Mesenchymal stem cell (in vitro differentiated cells and primary cell): ENCODE results near the gene RSRP1.

Experiments used
- DNase-seq: peaks from one replicate; pipeline ENCODE4 v3.0.0-alpha.2; 2013
- H2AFZ ChIP-seq: one replicate; pipeline ENCODE4 v1.6.1; 2013; ENCODE audit warnings: low read depth, mild to moderate bottlenecking, control low read depth, inconsistent platforms, low read length, moderate library complexity
- H2AK5ac ChIP-seq: 2 replicates; pipeline ENCODE4 v1.6.1; 2013; ENCODE audit warnings: low read length, moderate library complexity, mild to moderate bottlenecking, inconsistent platforms; ENCODE audit not compliant: severe bottlenecking
- H2BK120ac ChIP-seq: one replicate; pipeline ENCODE4 v1.6.1; 2013; ENCODE audit warnings: low read depth, mild to moderate bottlenecking, inconsistent platforms, low read length, moderate library complexity
- H2BK12ac ChIP-seq, 2 experiments: one replicate each; pipeline ENCODE4 v1.6.1; 2013; ENCODE audit warnings: inconsistent platforms in 2 of 2, low read length in 2 of 2, mild to moderate bottlenecking in 2 of 2, moderate library complexity in 2 of 2, control low read depth in 1 of 2
- H2BK15ac ChIP-seq: one replicate; pipeline ENCODE4 v1.6.1; 2013; ENCODE audit warnings: mild to moderate bottlenecking, low read depth, inconsistent platforms; ENCODE audit not compliant: poor library complexity, severe bottlenecking
- H2BK5ac ChIP-seq: 2 replicates; pipeline ENCODE4 v1.6.1; 2013; ENCODE audit warnings: low read depth, mild to moderate bottlenecking, low read length, control low read depth, inconsistent platforms; ENCODE audit not compliant: poor library complexity, severe bottlenecking
- H3K14ac ChIP-seq, 2 experiments: one replicate each; pipeline ENCODE4 v1.6.1; 2013; ENCODE audit warnings: inconsistent platforms in 2 of 2, low read length in 2 of 2, control low read depth in 1 of 2, mild to moderate bottlenecking in 1 of 2, moderate library complexity in 1 of 2
- H3K18ac ChIP-seq, 2 experiments: one replicate each; pipeline ENCODE4 v1.6.1; 2013; ENCODE audit warnings: inconsistent platforms in 2 of 2, low read length in 2 of 2, control low read depth in 1 of 2, low read depth in 1 of 2, mild to moderate bottlenecking in 1 of 2
- H3K23ac ChIP-seq, 2 experiments: one replicate each; pipeline ENCODE4 v1.6.1; 2013; ENCODE audit warnings: inconsistent platforms in 2 of 2, low read length in 2 of 2, mild to moderate bottlenecking in 2 of 2, moderate library complexity in 2 of 2, control low read depth in 1 of 2
- H3K27ac ChIP-seq: 2 replicates; pipeline ENCODE4 v1.5.1; 2013; ENCODE audit warnings: mild to moderate bottlenecking, moderate library complexity, low read length, control low read depth, inconsistent platforms; ENCODE audit not compliant: poor library complexity, severe bottlenecking
- H3K27me3 ChIP-seq, 2 experiments: 2 replicates each; pipeline versions ENCODE4 v1.6.1 to v1.7.0; 2013; ENCODE audit warnings: low read length in 2 of 2, mild to moderate bottlenecking in 2 of 2, moderate library complexity in 2 of 2, control low read depth in 1 of 2, inconsistent platforms in 1 of 2; ENCODE audit not compliant: control insufficient read depth in 1 of 2, insufficient read depth in 1 of 2
- H3K36me3 ChIP-seq, 2 experiments: 2 replicates each; pipeline versions ENCODE4 v1.6.1 to v1.7.0; 2013; ENCODE audit warnings: low read length in 2 of 2, control low read depth in 1 of 2, inconsistent platforms in 1 of 2, low read depth in 1 of 2, mild to moderate bottlenecking in 1 of 2; ENCODE audit not compliant: insufficient read depth in 2 of 2, control insufficient read depth in 1 of 2
- H3K4ac ChIP-seq, 2 experiments: one replicate each; pipeline ENCODE4 v1.6.1; 2013; ENCODE audit warnings: inconsistent platforms in 2 of 2, low read length in 2 of 2, mild to moderate bottlenecking in 2 of 2, moderate library complexity in 2 of 2, control low read depth in 1 of 2, low read depth in 1 of 2
- H3K4me1 ChIP-seq: 2 replicates; pipeline ENCODE4 v1.6.1; 2013; ENCODE audit warnings: low read depth, low read length, control low read depth; ENCODE audit not compliant: control insufficient read depth, insufficient read depth
- H3K4me2 ChIP-seq: 2 replicates; pipeline ENCODE4 v1.6.1; 2013; ENCODE audit warnings: low read length, mild to moderate bottlenecking, inconsistent platforms; ENCODE audit not compliant: poor library complexity, severe bottlenecking
- H3K4me3 ChIP-seq, 2 experiments: 2 replicates each; pipeline versions ENCODE4 v1.5.1 to v1.7.0; 2013; ENCODE audit warnings: low read length in 2 of 2, mild to moderate bottlenecking in 2 of 2, control low read depth in 1 of 2, low read depth in 1 of 2; ENCODE audit not compliant: insufficient read depth in 1 of 2
- H3K79me1 ChIP-seq: replicated peaks from 2 replicates; pipeline ENCODE4 v1.6.1; 2013; ENCODE audit warnings: mild to moderate bottlenecking, control low read depth, low read length, inconsistent platforms; ENCODE audit not compliant: poor library complexity, severe bottlenecking
- H3K9ac ChIP-seq: 2 replicates; pipeline ENCODE4 v1.7.0; 2013; ENCODE audit warnings: mild to moderate bottlenecking, low read length, moderate library complexity
- H3K9me3 ChIP-seq: 2 replicates; pipeline ENCODE4 v1.7.0; 2013; ENCODE audit warnings: mild to moderate bottlenecking, low read length; ENCODE audit not compliant: control insufficient read depth
- H4K8ac ChIP-seq: one replicate; pipeline ENCODE4 v1.6.1; 2013; ENCODE audit warnings: inconsistent platforms, mild to moderate bottlenecking, low read length, moderate library complexity
- H4K91ac ChIP-seq: one replicate; pipeline ENCODE4 v1.6.1; 2013; ENCODE audit warnings: mild to moderate bottlenecking, low read length, inconsistent platforms
- WGBS: methylation state at CpG from one replicate; pipeline ENCODE4 v1.1.7; 2013; ENCODE audit warnings: mixed read lengths; 5-methylcytosine and 5-hydroxymethylcytosine counted together

Gene RSRP1

GRCh38 chr1:25195835-25196234, 51.4 kb downstream of the RSRP1 start:
- Histone ChIP-seq H2BK120ac (no peak overlapping the region), H3K23ac (no peak overlapping the region), H3K18ac (no peak overlapping the region), H3K9me3 (no peaks in the 10 kb centered on the region), H2AFZ (no peak overlapping the region), H3K4me3 (no peak overlapping the region), H3K9ac (no peak overlapping the region), H2AK5ac (no peak overlapping the region), H2BK15ac (no peak overlapping the region), H4K8ac (no peak overlapping the region), H3K27me3 (peaks cover 83 to 95% of the 10 kb centered on the region in 2 experiments), H2BK5ac (no peak overlapping the region), H2BK12ac (no peak overlapping the region), H3K4ac (no peak overlapping the region), H3K79me1 (no peaks in the 10 kb centered on the region), H3K27ac (no peak overlapping the region), H4K91ac (no peak overlapping the region), H3K36me3 (no peaks in the 10 kb centered on the region), H3K4me1 (peaks cover 4% of the 10 kb centered on the region), H3K4me2 (no peak overlapping the region), H3K14ac (no peak overlapping the region)
- 83% methylated on average over 2 of the region's 6 CpGs for WGBS
- DNase-seq: no peak

GRCh38 chr1:25194572-25195020, 52.7 kb downstream of the RSRP1 start:
- H2BK120ac ChIP-seq: no peak overlapping the region
- H3K4ac ChIP-seq: no peak overlapping the region
- H3K9me3 ChIP-seq: no peaks in the 10 kb centered on the region
- no peak overlapping the region for H3K27ac ChIP-seq
- H3K14ac ChIP-seq: no peak overlapping the region
- no peak overlapping the region for H3K23ac ChIP-seq
- H3K79me1 ChIP-seq: no peaks in the 10 kb centered on the region
- DNase-seq: no peak
- H3K4me3 ChIP-seq: no peak overlapping the region
- H3K4me1 ChIP-seq: peaks cover 4% of the 10 kb centered on the region
- no peak overlapping the region for H2BK15ac ChIP-seq
- no peak overlapping the region for H2BK12ac ChIP-seq
- no peak overlapping the region for H3K18ac ChIP-seq
- WGBS: 83% methylated on average over 17 of the region's 17 CpGs
- peaks cover 74 to 94% of the 10 kb centered on the region in 2 experiments for H3K27me3 ChIP-seq
- no peak overlapping the region for H3K9ac ChIP-seq
- H2AK5ac ChIP-seq: no peak overlapping the region
- H4K91ac ChIP-seq: no peak overlapping the region
- H2BK5ac ChIP-seq: no peak overlapping the region
- H2AFZ ChIP-seq: no peak overlapping the region
- no peaks in the 10 kb centered on the region for H3K36me3 ChIP-seq
- no peak overlapping the region for H4K8ac ChIP-seq
- H3K4me2 ChIP-seq: no peak overlapping the region

DNA sequence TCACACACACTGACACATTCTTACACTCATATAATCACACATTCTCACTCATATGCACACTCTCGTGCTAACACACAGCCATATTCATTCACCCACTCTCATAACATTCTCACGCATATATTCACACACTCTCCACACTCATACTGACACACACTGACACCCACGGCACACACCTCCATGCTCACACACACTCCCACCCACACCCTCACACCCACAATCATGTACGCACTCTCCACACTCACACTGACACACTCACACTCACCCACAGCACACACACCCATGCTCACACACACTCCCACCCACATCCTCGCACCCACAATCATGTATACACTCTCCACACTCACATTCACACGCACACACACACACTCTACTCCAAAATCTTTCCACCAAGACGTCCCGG, 53.2 kb downstream of the RSRP1 start:
- Histone ChIP-seq H3K4me3 (no peak overlapping the region), H2BK5ac (no peak overlapping the region), H2AFZ (no peak overlapping the region), H2AK5ac (no peak overlapping the region), H3K27ac (no peak overlapping the region), H3K18ac (no peak overlapping the region), H4K8ac (no peak overlapping the region), H2BK120ac (no peak overlapping the region), H2BK12ac (no peak overlapping the region), H2BK15ac (no peak overlapping the region), H3K27me3 (peaks cover 69 to 89% of the 10 kb centered on the region in 2 experiments), H3K4me2 (no peak overlapping the region), H3K9ac (no peak overlapping the region), H4K91ac (no peak overlapping the region), H3K23ac (no peak overlapping the region), H3K14ac (no peak overlapping the region), H3K4ac (no peak overlapping the region), H3K79me1 (no peaks in the 10 kb centered on the region), H3K9me3 (no peaks in the 10 kb centered on the region), H3K36me3 (no peaks in the 10 kb centered on the region), H3K4me1 (peaks cover 4% of the 10 kb centered on the region)
- no peak for DNase-seq
- 87% methylated on average over 8 of the region's 8 CpGs for WGBS

- H3K27me3 ChIP-seq: peaks cover 61 to 80% of the 10 kb centered on the region in 2 experiments
- H3K4me3 ChIP-seq: no peak overlapping the region
- H2BK15ac ChIP-seq: no peak overlapping the region
- H2BK12ac ChIP-seq: no peak overlapping the region
- no peak overlapping the region for H3K4me2 ChIP-seq
- H4K91ac ChIP-seq: no peak overlapping the region
- H3K4me1 ChIP-seq: peaks cover 4% of the 10 kb centered on the region
- H3K4ac ChIP-seq: no peak overlapping the region
- H3K27ac ChIP-seq: no peak overlapping the region
- no peak overlapping the region for H3K9ac ChIP-seq
- 82% methylated on average over 9 of the region's 9 CpGs for WGBS
- H2AFZ ChIP-seq: no peak overlapping the region
- H2BK5ac ChIP-seq: no peak overlapping the region
- H2BK120ac ChIP-seq: no peak overlapping the region
- H3K9me3 ChIP-seq: no peaks in the 10 kb centered on the region
- DNase-seq: no peak
- no peak overlapping the region for H3K14ac ChIP-seq
- H3K18ac ChIP-seq: no peak overlapping the region
- no peak overlapping the region for H2AK5ac ChIP-seq
- H3K79me1 ChIP-seq: no peaks in the 10 kb centered on the region
- no peak overlapping the region for H3K23ac ChIP-seq
- H4K8ac ChIP-seq: no peak overlapping the region
- H3K36me3 ChIP-seq: no peaks in the 10 kb centered on the region
These were observed 54.0 kb downstream of the RSRP1 start for GRCh38 chr1:25193229-25193628.
